Panc1 (cell line): ENCODE measurements around the gene IL1F10.

Experiments used
- TCF7L2 ChIP-seq: IDR thresholded peaks from 2 replicates; pipeline ENCODE4 v1.6.1; 2011; ENCODE audit warnings: mild to moderate bottlenecking, low read depth, low read length, inconsistent platforms
- TF ChIP-seq, protein P1 (sequence below): fragments of 450-650 bp; IDR thresholded peaks from 2 replicates; pipeline ENCODE4 v1.5.1; 2017; ENCODE audit warnings: mild to moderate bottlenecking

DNA sequence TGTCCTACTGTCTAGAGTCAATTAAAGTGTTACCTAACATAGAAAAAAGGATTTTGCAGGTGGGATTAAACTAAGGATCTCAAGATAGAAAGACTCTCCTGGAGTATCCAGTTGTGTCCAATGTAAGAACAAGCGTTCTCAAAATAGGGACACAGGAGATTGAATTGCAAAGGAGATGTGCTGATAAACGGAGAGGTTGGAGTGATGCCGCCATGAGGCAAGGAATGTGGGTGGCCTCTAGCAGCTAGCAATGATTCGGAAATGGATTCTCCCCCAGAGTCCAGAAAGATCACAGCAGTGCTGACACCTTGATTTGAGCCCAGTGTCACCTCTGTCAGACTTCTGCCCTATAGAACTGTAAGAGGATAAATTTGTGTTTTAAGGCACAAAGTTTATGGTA is 35.5 kb downstream of the IL1F10 start:
- TF ChIP-seq TCF7L2 = no peak
- TF ChIP-seq, protein P1, sequence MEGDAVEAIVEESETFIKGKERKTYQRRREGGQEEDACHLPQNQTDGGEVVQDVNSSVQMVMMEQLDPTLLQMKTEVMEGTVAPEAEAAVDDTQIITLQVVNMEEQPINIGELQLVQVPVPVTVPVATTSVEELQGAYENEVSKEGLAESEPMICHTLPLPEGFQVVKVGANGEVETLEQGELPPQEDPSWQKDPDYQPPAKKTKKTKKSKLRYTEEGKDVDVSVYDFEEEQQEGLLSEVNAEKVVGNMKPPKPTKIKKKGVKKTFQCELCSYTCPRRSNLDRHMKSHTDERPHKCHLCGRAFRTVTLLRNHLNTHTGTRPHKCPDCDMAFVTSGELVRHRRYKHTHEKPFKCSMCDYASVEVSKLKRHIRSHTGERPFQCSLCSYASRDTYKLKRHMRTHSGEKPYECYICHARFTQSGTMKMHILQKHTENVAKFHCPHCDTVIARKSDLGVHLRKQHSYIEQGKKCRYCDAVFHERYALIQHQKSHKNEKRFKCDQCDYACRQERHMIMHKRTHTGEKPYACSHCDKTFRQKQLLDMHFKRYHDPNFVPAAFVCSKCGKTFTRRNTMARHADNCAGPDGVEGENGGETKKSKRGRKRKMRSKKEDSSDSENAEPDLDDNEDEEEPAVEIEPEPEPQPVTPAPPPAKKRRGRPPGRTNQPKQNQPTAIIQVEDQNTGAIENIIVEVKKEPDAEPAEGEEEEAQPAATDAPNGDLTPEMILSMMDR = no peak
